Motor neuron (in vitro differentiated cells): ENCODE measurements around the gene ATF4. TPM values are rescaled to one million over a fixed set of nuclear protein-coding genes. Genes with fewer than 3 reads are reported as not detected.
"Not testable (repeated sequence)": the region's sequence is repeated elsewhere in the genome, so short reads cannot be mapped to it uniquely, and the experiment has no call there.

Source experiments
- ATAC-seq, 8 experiments: fragments of 200-7000 bp; cut with Tn5 transposase; replicated peaks in 6 of 8; 2 replicates each; pipeline ENCODE4 v1.8.0; 2021; ENCODE audit warnings: mild to moderate bottlenecking in 8 of 8, moderate library complexity in 8 of 8
- H3K27ac ChIP-seq, 2 donors: fragments of 250-450 bp; sonication (Bioruptor Pico); 2 replicates each; pipeline ENCODE4 v1.9.0; 2021; ENCODE audit warnings: antibody characterized with exemption in 2 of 2, mild to moderate bottlenecking in 2 of 2, moderate library complexity in 1 of 2
- H3K4me1 ChIP-seq, 2 donors: fragments of 250-450 bp; sonication (Bioruptor Pico); replicated peaks in 1 of 2; 2 replicates each; pipeline ENCODE4 v1.6.1; 2021; ENCODE audit warnings: antibody characterized with exemption in 2 of 2, mild to moderate bottlenecking in 2 of 2, moderate library complexity in 1 of 2
- H3K4me3 ChIP-seq, 5 donors: fragments of 250-450 bp; sonication (Bioruptor Pico); 2 replicates each; pipeline ENCODE4 v1.9.0; 2021; ENCODE audit warnings: antibody characterized with exemption in 5 of 5, mild to moderate bottlenecking in 5 of 5, moderate library complexity in 4 of 5
- WGBS, 10 experiments: fragments of 450-650 bp; shearing (Covaris generic); methylation state at CpG; one replicate each; pipeline ENCODE4 v1.0.0; 2022; 5-methylcytosine and 5-hydroxymethylcytosine counted together
- in situ Hi-C, 9 experiments: fragments of 400-800 bp; cut with MboI; loops; one replicate each; pipeline ENCODE4 v1.15.0; 2021; ENCODE audit warnings: low sequenced_read_pairs in 9 of 9, low pct_unique_long_range_greater_than_20kb in 2 of 9; ENCODE audit not compliant: unreplicated experiment in 9 of 9
- total RNA-seq, 8 experiments: library from RNA; unstranded; fragments of 300-600 nt; gene quantifications; 2 replicates each; pipeline versions ENCODE4 v1.2.3 to v1.2.4, GENCODE V29; 2022

ATF4 gene
- total RNA-seq, 8 experiments from 2014 or later: 351 to 694 (median 479) TPM

DNA sequence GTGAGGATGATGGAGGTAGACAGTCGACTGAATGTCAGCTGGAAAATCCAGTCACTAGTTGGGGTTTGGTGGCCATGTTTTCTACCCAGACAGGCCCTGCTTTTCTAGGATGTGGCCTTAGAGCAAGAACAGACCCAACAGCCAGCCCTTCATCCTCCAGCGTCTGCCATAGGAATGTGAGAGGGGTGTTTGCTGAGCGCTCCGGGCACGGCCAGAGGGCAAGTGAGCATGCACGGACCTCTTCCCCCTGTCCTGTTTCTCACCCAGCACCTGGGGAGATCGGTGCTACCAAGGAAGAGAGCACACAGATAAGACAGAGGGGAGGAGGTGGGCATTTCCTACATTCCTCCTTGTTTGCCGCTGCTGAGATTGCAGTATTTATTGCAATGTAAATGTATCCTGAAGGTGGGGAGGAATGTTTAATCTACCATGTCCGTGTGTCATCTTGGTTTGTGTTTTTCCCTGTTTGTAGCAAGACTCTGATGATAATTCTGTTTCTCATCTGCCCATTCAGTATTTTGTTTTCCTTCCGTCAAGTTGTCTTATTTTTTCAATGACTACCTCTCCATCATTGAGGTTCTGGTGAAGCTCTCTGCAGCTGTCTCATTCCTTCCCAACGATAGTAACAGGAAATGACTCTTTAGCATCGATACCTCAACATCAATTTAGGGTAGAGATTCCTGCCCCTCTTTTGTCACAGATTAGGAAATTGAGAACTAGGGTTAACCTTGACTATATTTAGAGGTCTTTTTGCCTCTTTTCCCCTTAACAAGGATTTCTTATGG, 4.9 kb upstream of the ATF4 start:
- no peak overlapping the region for H3K4me3 ChIP-seq
- no peak overlapping the region for H3K27ac ChIP-seq
- 31 to 100% (median 92%) methylated on average over 1 to 10 of the region's 12 CpGs; no CpG with 5 or more reads in 1 of the 10 experiments for WGBS, 10 experiments
- ATAC-seq: no peak
- in situ Hi-C loops: loop anchor here in 7 of 9 experiments (25.0 kb wide), 4 partner anchors 103 to 353 kb away; partner anchors contain the start of genes CBX7 (in 6 of the 7), SYNGR1 (in 2 of the 7) and TAB1 (in 1 of the 7)
- H3K4me1 ChIP-seq: peaks cover 8 to 9% of the 10 kb centered on the region in 2 donors

DNA sequence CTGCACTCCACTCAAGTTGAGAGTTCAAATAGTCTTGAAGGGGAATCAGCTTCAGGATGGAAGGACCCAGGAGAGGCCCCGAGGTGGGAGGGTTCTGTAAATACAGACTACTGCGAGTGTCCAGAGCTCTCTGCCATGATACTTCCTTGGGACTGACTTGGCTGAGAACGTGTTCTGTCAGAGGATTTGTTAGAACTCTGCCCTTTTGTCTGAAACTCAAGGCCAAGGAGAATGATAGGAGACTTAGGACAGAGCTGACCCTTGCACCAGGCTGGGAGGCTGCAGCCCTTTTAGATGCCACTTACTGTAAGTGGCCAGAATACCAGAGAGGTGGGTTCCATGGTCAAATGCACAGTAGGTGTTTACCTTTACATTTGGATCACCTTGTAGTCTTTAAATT, 2.9 kb upstream of the ATF4 start:
- no peak for ATAC-seq
- Histone ChIP-seq H3K4me3 (no peak overlapping the region), H3K4me1 (peaks cover 10 to 19% of the 10 kb centered on the region in 2 donors), H3K27ac (no peak overlapping the region)
- in situ Hi-C loops: loop anchor here in 7 of 9 experiments (25.0 kb wide), 4 partner anchors 105 to 355 kb away; partner anchors contain the start of genes CBX7 (in 6 of the 7), SYNGR1 (in 2 of the 7) and TAB1 (in 1 of the 7)
- WGBS, 10 experiments: 80 to 94% (median 87%) methylated on average over 1 to 3 of the region's 3 CpGs; no CpG with 5 or more reads in 6 of the 10 experiments

DNA sequence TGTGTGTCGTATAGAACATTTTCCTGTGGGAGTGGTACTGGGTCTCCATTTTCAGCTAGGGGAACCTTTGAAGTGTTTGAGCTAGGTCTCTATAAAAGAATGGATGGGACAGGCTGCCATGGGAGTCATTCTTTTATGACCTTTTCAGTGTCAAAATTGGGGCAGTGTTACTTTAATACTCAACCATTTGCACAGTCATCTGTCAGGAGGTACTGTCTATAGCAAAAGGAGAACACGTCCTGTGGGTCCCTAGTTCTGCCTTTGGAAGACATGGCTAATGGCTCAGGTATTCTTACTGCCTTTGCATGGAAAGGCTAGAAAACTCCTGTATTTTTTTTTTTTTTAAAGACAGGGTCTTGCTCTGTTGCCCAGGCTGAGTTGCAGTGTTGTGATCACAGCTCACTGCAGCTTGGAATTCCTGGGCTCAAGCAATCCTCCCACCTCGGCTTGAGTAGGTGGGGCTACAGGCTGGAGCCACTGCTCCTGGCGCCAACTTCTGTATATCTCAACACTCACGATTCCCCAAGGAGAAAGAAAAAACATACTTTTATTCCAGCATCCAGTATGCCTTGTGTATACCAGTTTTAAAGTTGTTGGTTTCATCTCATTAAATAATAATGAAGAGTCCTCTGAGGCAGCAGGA, 2.1 kb upstream of the ATF4 start:
- no peak for ATAC-seq
- peak overlapping the region; percentile 99 to 100 for H3K27ac ChIP-seq
- in situ Hi-C loops: loop anchor here in 7 of 9 experiments (25.0 kb wide), 4 partner anchors 106 to 356 kb away; partner anchors contain the start of genes CBX7 (in 6 of the 7), SYNGR1 (in 2 of the 7) and TAB1 (in 1 of the 7)
- peaks cover 14 to 26% of the 10 kb centered on the region in 2 donors for H3K4me1 ChIP-seq
- no peak overlapping the region for H3K4me3 ChIP-seq
- WGBS, 10 experiments: 33 to 75% (median 64%) methylated on average over 2 to 4 of the region's 5 CpGs; no CpG with 5 or more reads in 4 of the 10 experiments

DNA sequence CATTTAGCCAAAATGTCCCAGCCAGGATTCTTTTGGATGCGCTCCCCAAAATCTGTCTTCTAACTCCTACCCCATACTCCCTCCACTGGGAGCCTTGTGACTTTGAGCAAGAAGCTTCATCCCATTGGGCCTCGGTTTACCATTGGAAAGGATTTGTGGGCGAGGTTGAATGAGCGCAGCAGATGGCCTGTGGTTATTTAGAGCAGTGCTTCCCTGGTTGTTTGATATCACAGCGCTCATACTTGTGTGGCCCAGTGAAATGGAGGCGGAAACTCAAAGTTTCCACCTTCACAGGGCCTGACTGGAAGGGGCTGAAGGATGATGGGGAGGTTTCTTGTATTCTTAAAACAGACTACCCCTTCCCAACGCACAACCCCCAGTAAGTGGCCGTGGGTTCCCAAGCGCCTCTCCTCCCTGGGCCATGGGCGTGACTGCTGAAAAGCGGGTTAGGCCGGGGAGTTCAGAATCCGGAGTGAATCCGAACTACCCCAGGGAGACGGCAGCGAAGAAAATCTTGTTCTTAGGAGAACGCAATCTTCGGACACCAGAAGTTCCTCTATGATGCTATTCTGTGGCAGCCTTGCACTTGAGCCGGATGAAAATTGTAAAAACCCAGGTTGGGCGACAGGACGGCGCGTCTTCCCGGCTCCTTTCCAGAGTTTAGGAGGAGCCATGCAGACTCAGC, 1.2 kb upstream of the ATF4 start:
- Histone ChIP-seq H3K4me3 (peak overlapping the region; percentile 93 to 100 (median 95)), H3K27ac (peak overlapping the region; percentile 99 to 100), H3K4me1 (peaks cover 22 to 26% of the 10 kb centered on the region in 2 donors)
- in situ Hi-C loops: loop anchor here in 7 of 9 experiments (25.0 kb wide), 4 partner anchors 107 to 357 kb away; partner anchors contain the start of genes CBX7 (in 6 of the 7), SYNGR1 (in 2 of the 7) and TAB1 (in 1 of the 7)
- 0 to 46% (median 17%) methylated on average over 2 to 19 of the region's 24 CpGs; no CpG with 5 or more reads in 4 of the 10 experiments for WGBS, 10 experiments
- ATAC-seq: peak in 3 of 8 experiments; percentile 1 to 3 (median 1)

DNA sequence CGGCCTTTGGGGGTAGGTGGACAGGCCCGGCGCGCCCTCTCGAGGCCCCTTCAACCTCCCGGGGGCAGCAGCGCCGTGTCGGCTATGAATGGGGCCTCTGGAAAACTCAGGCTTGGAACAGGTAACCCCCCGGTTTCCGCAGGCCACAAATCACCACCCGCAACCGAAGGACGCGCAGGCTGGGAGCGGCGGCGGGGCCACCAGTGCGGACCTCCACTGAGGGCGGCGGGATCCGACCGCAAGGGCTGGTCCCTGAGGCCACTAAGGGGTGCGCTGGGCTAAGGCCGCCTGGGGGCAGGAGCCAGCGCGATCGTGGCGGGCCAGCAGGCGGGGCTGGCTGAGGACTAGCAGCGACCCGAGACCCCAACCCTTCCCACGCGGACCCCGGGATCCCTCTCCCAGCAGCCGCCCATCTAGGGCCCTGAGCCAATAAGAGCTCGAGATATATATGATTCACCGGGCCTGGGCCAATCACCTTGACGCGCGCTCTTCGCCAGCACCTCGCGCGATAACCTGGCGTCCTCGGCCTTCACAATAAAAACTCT, 609 bp upstream of the ATF4 start:
- peak; percentile 61 to 89 (median 84) for ATAC-seq
- peak overlapping the region; percentile 93 to 100 (median 95) for H3K4me3 ChIP-seq
- in situ Hi-C loops: loop anchor here in 7 of 9 experiments (25.0 kb wide), 4 partner anchors 107 to 357 kb away; partner anchors contain the start of genes CBX7 (in 6 of the 7), SYNGR1 (in 2 of the 7) and TAB1 (in 1 of the 7)
- WGBS, 10 experiments: 0% methylated on average over 1 to 9 of the region's 47 CpGs; no CpG with 5 or more reads in 5 of the 10 experiments
- H3K27ac ChIP-seq: peak overlapping the region; percentile 99 to 100
- H3K4me1 ChIP-seq: peaks cover 24 to 26% of the 10 kb centered on the region in 2 donors

DNA sequence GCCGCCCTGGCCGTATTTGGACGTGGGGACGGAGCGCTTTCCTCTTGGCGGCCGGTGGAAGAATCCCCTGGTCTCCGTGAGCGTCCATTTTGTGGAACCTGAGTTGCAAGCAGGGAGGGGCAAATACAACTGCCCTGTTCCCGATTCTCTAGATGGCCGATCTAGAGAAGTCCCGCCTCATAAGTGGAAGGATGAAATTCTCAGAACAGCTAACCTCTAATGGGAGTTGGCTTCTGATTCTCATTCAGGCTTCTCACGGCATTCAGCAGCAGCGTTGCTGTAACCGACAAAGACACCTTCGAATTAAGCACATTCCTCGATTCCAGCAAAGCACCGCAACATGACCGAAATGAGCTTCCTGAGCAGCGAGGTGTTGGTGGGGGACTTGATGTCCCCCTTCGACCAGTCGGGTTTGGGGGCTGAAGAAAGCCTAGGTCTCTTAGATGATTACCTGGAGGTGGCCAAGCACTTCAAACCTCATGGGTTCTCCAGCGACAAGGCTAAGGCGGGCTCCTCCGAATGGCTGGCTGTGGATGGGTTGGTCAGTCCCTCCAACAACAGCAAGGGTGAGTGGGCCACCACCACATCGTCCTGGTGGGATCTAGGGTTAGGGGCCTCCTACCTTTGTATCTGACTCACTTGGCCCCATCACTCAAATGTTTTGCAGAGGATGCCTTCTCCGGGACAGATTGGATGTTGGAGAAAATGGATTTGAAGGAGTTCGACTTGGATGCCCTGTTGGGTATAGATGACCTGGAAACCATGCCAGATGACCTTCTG, 934 bp downstream of the ATF4 start:
- Histone ChIP-seq H3K4me3 (peak overlapping the region; percentile 93 to 100 (median 95)), H3K27ac (peak overlapping the region; percentile 99 to 100), H3K4me1 (peaks cover 24 to 26% of the 10 kb centered on the region in 2 donors)
- ATAC-seq: not testable (repeated sequence)
- in situ Hi-C loops: loop anchor here in 7 of 9 experiments (25.0 kb wide), 4 partner anchors 109 to 359 kb away; partner anchors contain the start of genes CBX7 (in 6 of the 7), SYNGR1 (in 2 of the 7) and TAB1 (in 1 of the 7)
- 0 to 21% (median 3%) methylated on average over 1 to 4 of the region's 28 CpGs; no CpG with 5 or more reads in 4 of the 10 experiments for WGBS, 10 experiments

DNA sequence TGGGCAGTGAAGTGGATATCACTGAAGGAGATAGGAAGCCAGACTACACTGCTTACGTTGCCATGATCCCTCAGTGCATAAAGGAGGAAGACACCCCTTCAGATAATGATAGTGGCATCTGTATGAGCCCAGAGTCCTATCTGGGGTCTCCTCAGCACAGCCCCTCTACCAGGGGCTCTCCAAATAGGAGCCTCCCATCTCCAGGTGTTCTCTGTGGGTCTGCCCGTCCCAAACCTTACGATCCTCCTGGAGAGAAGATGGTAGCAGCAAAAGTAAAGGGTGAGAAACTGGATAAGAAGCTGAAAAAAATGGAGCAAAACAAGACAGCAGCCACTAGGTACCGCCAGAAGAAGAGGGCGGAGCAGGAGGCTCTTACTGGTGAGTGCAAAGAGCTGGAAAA, 1.7 kb downstream of the ATF4 start:
- Histone ChIP-seq H3K4me1 (peaks cover 24 to 26% of the 10 kb centered on the region in 2 donors), H3K4me3 (peak overlapping the region; percentile 93 to 100 (median 95))
- in situ Hi-C loops: loop anchor here in 7 of 9 experiments (25.0 kb wide), 4 partner anchors 110 to 360 kb away; partner anchors contain the start of genes CBX7 (in 6 of the 7), SYNGR1 (in 2 of the 7) and TAB1 (in 1 of the 7)
- not testable (repeated sequence) for H3K27ac ChIP-seq, ATAC-seq
- 0 to 90% (median 40%) methylated on average over 1 to 2 of the region's 5 CpGs; no CpG with 5 or more reads in 7 of the 10 experiments for WGBS, 10 experiments

DNA sequence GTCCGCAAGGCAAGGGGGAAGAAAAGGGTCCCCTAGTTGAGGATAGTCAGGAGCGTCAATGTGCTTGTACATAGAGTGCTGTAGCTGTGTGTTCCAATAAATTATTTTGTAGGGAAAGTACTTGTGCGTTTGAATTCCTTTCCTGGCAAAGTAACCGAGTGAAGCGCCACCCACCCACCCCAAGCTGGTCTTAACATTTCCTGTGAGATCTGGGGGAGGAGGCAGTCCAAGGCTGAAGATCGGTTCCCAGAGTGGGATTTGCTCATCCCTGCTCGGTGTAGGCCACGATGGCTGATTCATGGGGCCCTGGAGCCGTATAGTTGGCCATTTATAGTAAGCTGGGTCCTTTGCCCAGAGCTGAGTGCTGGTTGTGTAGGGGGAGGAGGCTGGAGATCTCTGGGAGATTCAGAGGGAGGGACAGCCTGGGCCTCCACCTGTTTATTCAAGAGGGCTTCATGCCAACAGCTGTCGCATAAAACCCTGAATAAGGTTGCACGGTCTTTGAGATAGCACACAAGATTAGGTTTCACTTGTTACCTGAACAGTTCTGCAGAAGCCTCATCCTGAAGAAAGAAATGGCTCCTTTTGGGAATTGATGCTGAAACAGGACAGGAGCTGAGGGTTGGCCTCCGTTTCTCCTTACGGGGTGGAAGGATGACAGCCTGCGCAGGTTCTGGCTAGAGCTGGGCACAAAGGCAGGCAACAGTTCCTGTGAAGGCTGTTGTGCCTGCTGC, 2.4 kb downstream of the ATF4 start:
- ATAC-seq: peak in 2 of 8 experiments; percentile 0
- peak overlapping the region; percentile 93 to 100 (median 95) for H3K4me3 ChIP-seq
- peaks cover 26 to 27% of the 10 kb centered on the region in 2 donors for H3K4me1 ChIP-seq
- WGBS, 10 experiments: 0 to 100% (median 61%) methylated on average over 1 to 8 of the region's 14 CpGs; no CpG with 5 or more reads in 2 of the 10 experiments
- no peak overlapping the region for H3K27ac ChIP-seq
- in situ Hi-C loops: loop anchor here in 7 of 9 experiments (25.0 kb wide), 4 partner anchors 110 to 360 kb away; partner anchors contain the start of genes CBX7 (in 6 of the 7), SYNGR1 (in 2 of the 7) and TAB1 (in 1 of the 7)

DNA sequence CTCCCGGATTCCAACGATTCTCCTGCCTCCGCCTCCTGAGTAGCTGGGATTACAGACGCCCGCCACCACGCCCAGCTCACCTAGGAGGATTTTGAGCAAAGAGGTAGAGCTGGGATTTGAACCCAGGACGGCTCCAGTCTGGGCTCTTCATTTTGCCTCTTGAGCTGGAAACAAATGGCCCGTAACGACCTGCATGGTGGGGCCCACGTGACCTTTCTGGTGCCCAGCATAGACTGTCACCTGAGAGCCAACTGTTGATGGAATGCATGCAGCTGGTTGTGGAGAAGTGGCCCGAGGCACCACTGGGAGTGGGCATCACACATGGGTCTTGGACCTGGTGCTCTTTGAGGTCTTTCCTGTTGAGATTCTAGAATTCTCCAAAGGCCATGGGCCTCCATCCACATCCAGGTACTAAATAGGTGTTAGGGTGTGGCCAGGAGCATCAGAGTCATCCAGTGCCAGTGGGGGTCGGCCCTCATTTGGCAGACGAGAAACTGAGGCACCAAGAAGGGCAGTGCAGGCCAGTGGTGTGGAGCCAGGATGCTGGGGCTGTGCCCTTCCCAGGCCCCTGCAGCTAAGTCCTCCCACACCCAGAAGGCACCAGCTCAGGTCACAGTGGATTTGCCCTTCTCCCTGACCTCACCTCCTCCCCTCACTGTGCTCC, 3.9 kb downstream of the ATF4 start:
- peaks cover 22 to 24% of the 10 kb centered on the region in 2 donors for H3K4me1 ChIP-seq
- in situ Hi-C loops: loop anchor here in 7 of 9 experiments (25.0 kb wide), 4 partner anchors 112 to 362 kb away; partner anchors contain the start of genes CBX7 (in 6 of the 7), SYNGR1 (in 2 of the 7) and TAB1 (in 1 of the 7)
- ATAC-seq: no peak
- 66 to 100% (median 90%) methylated on average over 1 to 6 of the region's 13 CpGs; no CpG with 5 or more reads in 4 of the 10 experiments for WGBS, 10 experiments
- no peak overlapping the region for H3K27ac ChIP-seq
- no peak overlapping the region for H3K4me3 ChIP-seq
